ENCODE data around the gene MTCL3.

MTCL3 gene

DNA sequence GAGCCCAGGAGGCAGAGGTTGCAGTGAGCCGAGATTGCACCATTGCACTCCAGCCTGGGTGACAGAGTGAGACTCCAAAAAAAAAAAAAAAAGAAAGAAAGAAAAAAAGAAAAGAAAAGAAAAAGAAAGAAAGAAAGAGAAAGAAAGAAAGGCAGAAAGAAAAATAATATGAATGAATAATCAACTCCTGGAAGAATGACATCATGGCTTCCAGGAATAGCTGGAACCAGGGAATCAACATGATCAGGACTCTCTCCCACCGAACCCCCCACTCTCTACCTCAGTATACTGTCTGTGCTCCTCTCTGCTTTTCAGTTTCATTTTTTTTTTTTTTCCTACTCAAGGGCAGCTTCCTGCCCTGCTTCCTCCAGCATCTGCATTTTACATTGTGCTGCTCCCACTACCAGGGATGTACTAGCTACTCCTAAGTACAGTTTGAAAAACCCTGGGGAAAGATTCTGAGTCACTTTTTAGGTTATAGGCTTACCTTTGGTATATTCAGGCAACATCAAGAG lies 19.7 kb upstream of the MTCL3 start:
- no peak overlapping the region for H3K56ac ChIP-seq (ENCODE audit: insufficient read length, low read depth, low read length)
- no peak overlapping the region for H2BK15ac ChIP-seq (ENCODE audit: low read depth, low read length)
- no peak overlapping the region for H3K18ac ChIP-seq (ENCODE audit: insufficient read length, low read depth, low read length)
- no peaks in the 10 kb centered on the region for H3K9me3 Mint-ChIP-seq
- H3K4me1 Mint-ChIP-seq, result peaks cover 8 to 10% of the 10 kb centered on the region in 2 experiments
- peak overlapping the region in 1 of 3 experiments; percentile 46; a peak in 1 of 7 replicates for H3K27ac Mint-ChIP-seq
- no peak overlapping the region for H3K23ac ChIP-seq (ENCODE audit: insufficient read length, low read depth, low read length)
- H3K4me2 ChIP-seq (ENCODE audit: insufficient read depth, insufficient read length, low read length), result no peak overlapping the region
- no peak overlapping the region for H3K4ac ChIP-seq (ENCODE audit: low read depth, low read length)
- H3K79me2 ChIP-seq (ENCODE audit: insufficient read depth, low read length), result no peaks in the 10 kb centered on the region
- no peak overlapping the region for H2BK20ac ChIP-seq (ENCODE audit: low read depth, low read length, poor library complexity, severe bottlenecking)
- no peaks in the 10 kb centered on the region for H3K23me2 ChIP-seq (ENCODE audit: insufficient read length, low read depth, low read length, poor library complexity, severe bottlenecking)
- H3K79me1 ChIP-seq (ENCODE audit: insufficient read depth, low read depth, low read length, poor library complexity, severe bottlenecking), result no peaks in the 10 kb centered on the region
- DNase-seq, result no peak
- no peak overlapping the region for H3T11ph ChIP-seq (ENCODE audit: low read length)
- H3K9me3 ChIP-seq (ENCODE audit: control insufficient read depth, low read depth, low read length), result no peaks in the 10 kb centered on the region
- TF ChIP-seq, protein P1, sequence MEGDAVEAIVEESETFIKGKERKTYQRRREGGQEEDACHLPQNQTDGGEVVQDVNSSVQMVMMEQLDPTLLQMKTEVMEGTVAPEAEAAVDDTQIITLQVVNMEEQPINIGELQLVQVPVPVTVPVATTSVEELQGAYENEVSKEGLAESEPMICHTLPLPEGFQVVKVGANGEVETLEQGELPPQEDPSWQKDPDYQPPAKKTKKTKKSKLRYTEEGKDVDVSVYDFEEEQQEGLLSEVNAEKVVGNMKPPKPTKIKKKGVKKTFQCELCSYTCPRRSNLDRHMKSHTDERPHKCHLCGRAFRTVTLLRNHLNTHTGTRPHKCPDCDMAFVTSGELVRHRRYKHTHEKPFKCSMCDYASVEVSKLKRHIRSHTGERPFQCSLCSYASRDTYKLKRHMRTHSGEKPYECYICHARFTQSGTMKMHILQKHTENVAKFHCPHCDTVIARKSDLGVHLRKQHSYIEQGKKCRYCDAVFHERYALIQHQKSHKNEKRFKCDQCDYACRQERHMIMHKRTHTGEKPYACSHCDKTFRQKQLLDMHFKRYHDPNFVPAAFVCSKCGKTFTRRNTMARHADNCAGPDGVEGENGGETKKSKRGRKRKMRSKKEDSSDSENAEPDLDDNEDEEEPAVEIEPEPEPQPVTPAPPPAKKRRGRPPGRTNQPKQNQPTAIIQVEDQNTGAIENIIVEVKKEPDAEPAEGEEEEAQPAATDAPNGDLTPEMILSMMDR (conservative IDR thresholded peaks at IDR 0.05), result no peak
- no peaks in the 10 kb centered on the region for H4K20me1 ChIP-seq (ENCODE audit: control insufficient read depth, insufficient read depth, insufficient read length)
- no peaks in the 10 kb centered on the region for H3K27me3 ChIP-seq (ENCODE audit: insufficient read depth, low read length)
- H2BK12ac ChIP-seq (ENCODE audit: insufficient read length, low read depth, low read length), result no peak overlapping the region
- H3K27ac ChIP-seq (ENCODE audit: insufficient read length, low read depth, low read length), result no peak overlapping the region
- no peak overlapping the region for H3K9ac ChIP-seq (ENCODE audit: extremely low read depth, insufficient read length, low read length)
- no peak overlapping the region for H4K8ac ChIP-seq (replicated peaks; ENCODE audit: insufficient read length, low read depth, low read length)
- H3K36me3 Mint-ChIP-seq (ENCODE audit: insufficient read depth in 1 of 3, low read depth in 3 of 3), result no peaks in the 10 kb centered on the region
- WGBS (ENCODE audit: extremely low coverage, insufficient read length, low lambda C conversion rate), result no CpG with 5 or more reads among the region's 2 CpGs
- no peaks in the 10 kb centered on the region for H3K27me3 Mint-ChIP-seq (ENCODE audit: low read depth)
- no peak overlapping the region for H4K91ac ChIP-seq (ENCODE audit: insufficient read length, low read depth, low read length)
- H3K4me3 Mint-ChIP-seq, result no peak overlapping the region
- no peak overlapping the region for H2AK5ac ChIP-seq (ENCODE audit: insufficient read length, low read length)
- H3K14ac ChIP-seq (ENCODE audit: insufficient read depth, low read length), result no peak overlapping the region
- H4K5ac ChIP-seq (ENCODE audit: insufficient read length, low read depth, low read length), result no peak overlapping the region
- H2AFZ ChIP-seq (ENCODE audit: low read length), result no peak overlapping the region
- H3K4me1 ChIP-seq (ENCODE audit: insufficient read depth, low read length), result no peaks in the 10 kb centered on the region
- no peak overlapping the region for H2BK120ac ChIP-seq (ENCODE audit: low read depth, low read length, poor library complexity, severe bottlenecking)
- H2BK5ac ChIP-seq (ENCODE audit: insufficient read length, low read length), result no peak overlapping the region

All from H9 (cell line).